ENCODE data around the gene EPHA8. TPM values are rescaled to one million over a fixed set of nuclear protein-coding genes. Genes with fewer than 3 reads are reported as not detected.

EPHA8 gene
- polyA plus RNA-seq (2013, experiment 1 of 2), result 0.03 TPM
- 0.04 TPM for polyA plus RNA-seq (2013, experiment 2 of 2)

DNA sequence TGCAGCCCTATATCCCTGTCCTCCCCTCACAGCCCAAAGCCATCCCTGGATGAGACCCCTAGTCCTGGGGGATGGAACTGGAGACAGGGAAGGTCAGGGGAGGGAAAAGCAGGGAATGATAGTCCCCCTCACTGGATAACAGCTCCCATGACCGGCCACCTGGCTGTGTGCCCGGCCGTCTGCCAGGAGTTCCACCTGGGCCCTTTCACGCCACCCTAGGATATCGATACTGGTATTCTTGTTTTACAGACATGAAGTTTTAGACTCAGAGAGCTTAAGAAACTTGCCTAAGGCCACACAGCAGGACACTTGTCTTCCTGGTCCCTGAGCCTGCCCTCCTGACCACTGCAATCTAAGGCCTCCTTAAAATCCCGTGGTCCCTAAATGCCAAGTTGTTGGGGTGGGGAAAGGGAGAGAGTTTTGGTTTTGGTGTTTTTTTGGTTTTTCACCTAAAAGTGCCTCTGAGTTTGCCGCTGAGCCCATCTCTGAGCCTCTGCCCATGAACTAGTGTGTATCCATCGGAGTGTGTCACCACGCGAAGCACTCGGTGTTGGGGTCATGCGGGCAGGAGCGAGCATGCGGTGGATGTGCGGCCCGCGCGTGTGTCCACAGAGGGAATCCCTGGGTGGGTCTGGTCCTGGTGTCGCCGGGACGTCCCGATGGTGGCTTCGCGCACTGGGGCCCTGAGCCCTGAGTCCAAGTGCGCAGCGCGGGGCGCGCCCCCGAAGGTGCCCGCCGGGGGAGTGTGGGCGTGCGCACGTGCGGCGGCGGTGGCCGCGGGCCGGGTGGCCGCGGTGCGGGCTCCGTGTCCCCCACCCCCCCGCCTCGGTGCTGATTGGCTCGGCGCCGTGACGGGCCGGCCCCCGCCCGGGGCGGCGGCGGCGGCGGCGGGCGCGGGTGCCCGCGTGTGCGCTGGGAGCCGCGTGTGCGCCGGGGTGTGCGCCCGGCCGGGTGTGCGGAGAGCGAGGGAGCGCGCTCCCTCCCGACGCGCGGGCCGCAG lies at the start of gene EPHA8:
Gene EPHA8, plus strand, starts transcription at position 906 of the 1,000 bp plus-strand sequence. CDS start 147 bp downstream, outside the sequence.
- H3K14ac ChIP-seq (ENCODE audit: low read length), result no peak within 1 kb of the TSS
- H3K4me3 ChIP-seq (ENCODE audit: low read length in 2 of 2), result peak within 1 kb of the TSS; percentile 28 to 71
- H3K79me1 ChIP-seq (ENCODE audit: low read depth, low read length), result no peaks in the 10 kb centered on the region
- peak within 1 kb of the TSS; percentile 57 for H3K18ac ChIP-seq (ENCODE audit: low read length)
- H3K27ac ChIP-seq (replicated peaks; ENCODE audit: low read length), result no peak within 1 kb of the TSS
- peaks cover 8 to 9% of the 10 kb centered on the region in 2 donors for H3K4me1 ChIP-seq (ENCODE audit: control insufficient read depth in 2 of 2, insufficient read depth in 1 of 2, low read depth in 1 of 2, low read length in 2 of 2)
- H2BK5ac ChIP-seq (ENCODE audit: low read length), result no peak within 1 kb of the TSS
- H4K91ac ChIP-seq (ENCODE audit: low read depth, low read length, poor library complexity), result no peak within 1 kb of the TSS
- H3K4ac ChIP-seq (ENCODE audit: low read length), result no peak within 1 kb of the TSS
- peaks cover 11 to 93% (median 53%) of the 10 kb centered on the region in 3 experiments for H3K27me3 ChIP-seq (ENCODE audit: control insufficient read depth in 3 of 3, insufficient read depth in 3 of 3, low read depth in 1 of 3, low read length in 3 of 3)
- peak within 1 kb of the TSS; percentile 2 for H3K9ac ChIP-seq (ENCODE audit: low read depth, low read length, poor library complexity)
- H2BK15ac ChIP-seq (ENCODE audit: low read length), result no peak within 1 kb of the TSS
- H2AFZ ChIP-seq (ENCODE audit: low read length), result peak within 1 kb of the TSS; percentile 49
- DNase-seq (ENCODE audit: low spot score), result no peak
- peak within 1 kb of the TSS; percentile 78 for H3K4me2 ChIP-seq (ENCODE audit: insufficient read depth, low read length, poor library complexity, severe bottlenecking)
- no peak within 1 kb of the TSS for H2AK5ac ChIP-seq (ENCODE audit: low read depth, low read length)
- H2BK120ac ChIP-seq (ENCODE audit: low read depth, low read length), result no peak within 1 kb of the TSS
- peak within 1 kb of the TSS; percentile 36 for H3K23ac ChIP-seq (ENCODE audit: low read depth, low read length, poor library complexity)
- H3K36me3 ChIP-seq (replicated peaks in 1 of 2; ENCODE audit: control insufficient read depth in 2 of 2, insufficient read depth in 2 of 2, low read length in 2 of 2), result no peaks in the 10 kb centered on the region
- H4K8ac ChIP-seq (ENCODE audit: low read depth, low read length), result no peak within 1 kb of the TSS
- H3K9me3 ChIP-seq (replicated peaks in 1 of 2; ENCODE audit: control insufficient read depth in 2 of 2, insufficient read depth in 1 of 2, low read depth in 1 of 2, low read length in 2 of 2), result no peaks in the 10 kb centered on the region
- WGBS, 2 donors (ENCODE audit: extremely low coverage in 2 of 2, insufficient read length in 2 of 2, insufficient replicate concordance in 1 of 2), result no CpG with 5 or more reads among the region's 81 CpGs
- no peak within 1 kb of the TSS for H2BK12ac ChIP-seq (ENCODE audit: low read length)

GRCh38 chr1:22516906-22517571 lies 46.2 kb upstream of the EPHA8 start:
- Histone ChIP-seq H3K9ac (ENCODE audit: low read depth, low read length, poor library complexity) (peak overlapping the region; percentile 26), H2AK5ac (ENCODE audit: low read depth, low read length) (no peak overlapping the region), H2BK12ac (ENCODE audit: low read length) (no peak overlapping the region), H4K8ac (ENCODE audit: low read depth, low read length) (no peak overlapping the region), H2BK15ac (ENCODE audit: low read length) (no peak overlapping the region), H3K27me3 (ENCODE audit: control insufficient read depth in 3 of 3, insufficient read depth in 3 of 3, low read depth in 1 of 3, low read length in 3 of 3) (no peaks in the 10 kb centered on the region), H4K91ac (ENCODE audit: low read depth, low read length, poor library complexity) (no peak overlapping the region), H3K9me3 (replicated peaks in 1 of 2; ENCODE audit: control insufficient read depth in 2 of 2, insufficient read depth in 1 of 2, low read depth in 1 of 2, low read length in 2 of 2) (no peaks in the 10 kb centered on the region), H3K79me1 (ENCODE audit: low read depth, low read length) (no peaks in the 10 kb centered on the region), H3K27ac (replicated peaks; ENCODE audit: low read length) (no peak overlapping the region), H3K14ac (ENCODE audit: low read length) (no peak overlapping the region), H3K4me1 (ENCODE audit: control insufficient read depth in 2 of 2, insufficient read depth in 1 of 2, low read depth in 1 of 2, low read length in 2 of 2) (no peaks in the 10 kb centered on the region), H2BK5ac (ENCODE audit: low read length) (no peak overlapping the region), H3K23ac (ENCODE audit: low read depth, low read length, poor library complexity) (no peak overlapping the region), H3K36me3 (replicated peaks in 1 of 2; ENCODE audit: control insufficient read depth in 2 of 2, insufficient read depth in 2 of 2, low read length in 2 of 2) (peaks cover 32 to 97% of the 10 kb centered on the region in 2 donors), H3K4me3 (ENCODE audit: low read length in 2 of 2) (no peak overlapping the region), H3K4ac (ENCODE audit: low read length) (no peak overlapping the region), H3K4me2 (ENCODE audit: insufficient read depth, low read length, poor library complexity, severe bottlenecking) (no peak overlapping the region), H2BK120ac (ENCODE audit: low read depth, low read length) (no peak overlapping the region), H3K18ac (ENCODE audit: low read length) (no peak overlapping the region), H2AFZ (ENCODE audit: low read length) (no peak overlapping the region)
- WGBS, 2 donors (ENCODE audit: extremely low coverage in 2 of 2, insufficient read length in 2 of 2, insufficient replicate concordance in 1 of 2), result no CpG with 5 or more reads among the region's 16 CpGs
- no peak for DNase-seq (ENCODE audit: low spot score)

- H3K4me2 ChIP-seq (ENCODE audit: insufficient read depth, low read length, poor library complexity, severe bottlenecking), result no peak overlapping the region
- H3K4ac ChIP-seq (ENCODE audit: low read length), result no peak overlapping the region
- no peak overlapping the region for H3K23ac ChIP-seq (ENCODE audit: low read depth, low read length, poor library complexity)
- H4K8ac ChIP-seq (ENCODE audit: low read depth, low read length), result no peak overlapping the region
- H3K27me3 ChIP-seq (ENCODE audit: control insufficient read depth in 3 of 3, insufficient read depth in 3 of 3, low read depth in 1 of 3, low read length in 3 of 3), result no peaks in the 10 kb centered on the region
- H3K18ac ChIP-seq (ENCODE audit: low read length), result no peak overlapping the region
- no peaks in the 10 kb centered on the region for H3K79me1 ChIP-seq (ENCODE audit: low read depth, low read length)
- no peak overlapping the region for H4K91ac ChIP-seq (ENCODE audit: low read depth, low read length, poor library complexity)
- no peaks in the 10 kb centered on the region for H3K4me1 ChIP-seq (ENCODE audit: control insufficient read depth in 2 of 2, insufficient read depth in 1 of 2, low read depth in 1 of 2, low read length in 2 of 2)
- H3K4me3 ChIP-seq (ENCODE audit: low read length in 2 of 2), result no peak overlapping the region
- H3K27ac ChIP-seq (replicated peaks; ENCODE audit: low read length), result no peak overlapping the region
- H3K36me3 ChIP-seq (replicated peaks in 1 of 2; ENCODE audit: control insufficient read depth in 2 of 2, insufficient read depth in 2 of 2, low read length in 2 of 2), result peaks cover 32 to 95% of the 10 kb centered on the region in 2 donors
- H3K9me3 ChIP-seq (replicated peaks in 1 of 2; ENCODE audit: control insufficient read depth in 2 of 2, insufficient read depth in 1 of 2, low read depth in 1 of 2, low read length in 2 of 2), result no peaks in the 10 kb centered on the region
- no peak overlapping the region for H3K9ac ChIP-seq (ENCODE audit: low read depth, low read length, poor library complexity)
- no peak overlapping the region for H2BK5ac ChIP-seq (ENCODE audit: low read length)
- H2AK5ac ChIP-seq (ENCODE audit: low read depth, low read length), result no peak overlapping the region
- H2BK15ac ChIP-seq (ENCODE audit: low read length), result no peak overlapping the region
- no CpG with 5 or more reads among the region's 7 CpGs for WGBS, 2 donors (ENCODE audit: extremely low coverage in 2 of 2, insufficient read length in 2 of 2, insufficient replicate concordance in 1 of 2)
- H2BK12ac ChIP-seq (ENCODE audit: low read length), result no peak overlapping the region
- DNase-seq (ENCODE audit: low spot score), result no peak
- no peak overlapping the region for H2BK120ac ChIP-seq (ENCODE audit: low read depth, low read length)
- no peak overlapping the region for H2AFZ ChIP-seq (ENCODE audit: low read length)
- no peak overlapping the region for H3K14ac ChIP-seq (ENCODE audit: low read length)
Measured at GRCh38 chr1:22517956-22518355, 45.3 kb upstream of the EPHA8 start.

- Histone ChIP-seq H3K9ac (ENCODE audit: low read depth, low read length, poor library complexity) (no peak overlapping the region), H2BK5ac (ENCODE audit: low read length) (no peak overlapping the region), H3K14ac (ENCODE audit: low read length) (no peak overlapping the region), H3K23ac (ENCODE audit: low read depth, low read length, poor library complexity) (no peak overlapping the region), H3K4me1 (ENCODE audit: control insufficient read depth in 2 of 2, insufficient read depth in 1 of 2, low read depth in 1 of 2, low read length in 2 of 2) (no peaks in the 10 kb centered on the region), H3K27me3 (ENCODE audit: control insufficient read depth in 3 of 3, insufficient read depth in 3 of 3, low read depth in 1 of 3, low read length in 3 of 3) (no peaks in the 10 kb centered on the region), H2AK5ac (ENCODE audit: low read depth, low read length) (no peak overlapping the region), H3K36me3 (replicated peaks in 1 of 2; ENCODE audit: control insufficient read depth in 2 of 2, insufficient read depth in 2 of 2, low read length in 2 of 2) (peaks cover 31 to 94% of the 10 kb centered on the region in 2 donors), H3K4me2 (ENCODE audit: insufficient read depth, low read length, poor library complexity, severe bottlenecking) (no peak overlapping the region), H2BK12ac (ENCODE audit: low read length) (no peak overlapping the region), H3K18ac (ENCODE audit: low read length) (no peak overlapping the region), H3K79me1 (ENCODE audit: low read depth, low read length) (no peaks in the 10 kb centered on the region), H2BK120ac (ENCODE audit: low read depth, low read length) (no peak overlapping the region), H3K27ac (replicated peaks; ENCODE audit: low read length) (no peak overlapping the region), H2AFZ (ENCODE audit: low read length) (no peak overlapping the region), H3K4ac (ENCODE audit: low read length) (no peak overlapping the region), H3K9me3 (replicated peaks in 1 of 2; ENCODE audit: control insufficient read depth in 2 of 2, insufficient read depth in 1 of 2, low read depth in 1 of 2, low read length in 2 of 2) (no peaks in the 10 kb centered on the region), H3K4me3 (ENCODE audit: low read length in 2 of 2) (no peak overlapping the region), H4K91ac (ENCODE audit: low read depth, low read length, poor library complexity) (no peak overlapping the region), H2BK15ac (ENCODE audit: low read length) (no peak overlapping the region), H4K8ac (ENCODE audit: low read depth, low read length) (peak overlapping the region; percentile 29)
- DNase-seq (ENCODE audit: low spot score), result no peak
- no CpG with 5 or more reads among the region's 3 CpGs for WGBS, 2 donors (ENCODE audit: extremely low coverage in 2 of 2, insufficient read length in 2 of 2, insufficient replicate concordance in 1 of 2)
Measured at GRCh38 chr1:22518379-22518778, 44.9 kb upstream of the EPHA8 start.

Data from neuronal stem cell (in vitro differentiated cells).